SK-N-SH (cell line): ENCODE data around the gene ISM1. TPM values are rescaled to one million over a fixed set of nuclear protein-coding genes. Genes with fewer than 3 reads are reported as not detected.

ENCODE experiments used
- CTCF ChIA-PET: fragments of 300-600, 350-600 bp; formaldehyde crosslinking; extraction: SDS; loops from one replicate; lab custom pipeline; 2021; lab: Yijun Ruan, JAX
- POLR2A ChIA-PET: fragments of 350-600 bp; sonication (Branson Sonifier 250); formaldehyde crosslinking; extraction: SDS; loops from one replicate; lab custom pipeline; 2020; ENCODE audit warnings: antibody characterized with exemption, inconsistent platforms; lab: Yijun Ruan, JAX
- DNase-seq: peaks from one replicate; pipeline ENCODE4 v3.0.0; 2012
- H2AFZ ChIP-seq: fragments of 200-600 bp; sonication (generic); 2 replicates; pipeline ENCODE4 v1.8.1; 2016; ENCODE audit warnings: antibody characterized with exemption, mild to moderate bottlenecking, low read depth
- H3F3A ChIP-seq: fragments of 200-600 bp; sonication (generic); replicated peaks from 2 replicates; pipeline ENCODE3; 2016; ENCODE audit warnings: antibody characterized with exemption, mild to moderate bottlenecking; ENCODE audit not compliant: insufficient read depth
- H3K27ac ChIP-seq, 2 experiments: fragments of 200-500 bp in 1 of 2; fragments of 200-600 bp in 1 of 2; sonication (Bioruptor generic) in 1 of 2; sonication (generic), shearing (Covaris generic) in 1 of 2; 2 replicates each; pipeline versions ENCODE4 v1.5.1 to v1.6.1; 2014 to 2016; ENCODE audit warnings: low read depth in 2 of 2, inconsistent platforms in 1 of 2, low read length in 1 of 2, mild to moderate bottlenecking in 1 of 2, mixed read lengths in 1 of 2
- H3K27me3 ChIP-seq: fragments of 200-600 bp; sonication (generic), shearing (Covaris generic); 2 replicates; pipeline ENCODE4 v1.6.1; 2016; ENCODE audit warnings: mixed run types; ENCODE audit not compliant: insufficient read depth
- H3K36me3 ChIP-seq, 2 experiments: fragments of 200-500 bp in 1 of 2; fragments of 200-600 bp in 1 of 2; sonication (Bioruptor generic) in 1 of 2; sonication (generic) in 1 of 2; replicated peaks in 1 of 2; 2 replicates each; pipeline versions ENCODE3 to v1.5.1; 2014 to 2016; ENCODE audit warnings: low read length in 1 of 2, mild to moderate bottlenecking in 1 of 2; ENCODE audit not compliant: insufficient read depth in 2 of 2, control insufficient read depth in 1 of 2
- H3K4me1 ChIP-seq, 2 experiments: fragments of 200-500 bp in 1 of 2; fragments of 200-600 bp in 1 of 2; sonication (Bioruptor generic) in 1 of 2; sonication (generic), shearing (Covaris generic) in 1 of 2; 2 replicates each; pipeline versions ENCODE4 v1.5.1 to v1.6.1; 2014 to 2016; ENCODE audit warnings: low read depth in 1 of 2, low read length in 1 of 2, mixed run types in 1 of 2; ENCODE audit not compliant: insufficient read depth in 2 of 2, control insufficient read depth in 1 of 2
- H3K4me2 ChIP-seq: fragments of 200-600 bp; sonication (generic), shearing (Covaris generic); 2 replicates; pipeline ENCODE4 v1.6.1; 2017; ENCODE audit warnings: mixed run types
- H3K4me3 ChIP-seq, 2 experiments: fragments of 200-500 bp in 1 of 2; fragments of 200-600 bp in 1 of 2; sonication (Bioruptor generic) in 1 of 2; sonication (generic), shearing (Covaris generic) in 1 of 2; 2 replicates each; pipeline versions ENCODE4 v1.5.1 to v1.8.1; 2014 to 2016; ENCODE audit warnings: low read depth in 2 of 2, inconsistent platforms in 1 of 2, low read length in 1 of 2, mild to moderate bottlenecking in 1 of 2, mixed read lengths in 1 of 2, moderate library complexity in 1 of 2
- H3K79me2 ChIP-seq: fragments of 200-600 bp; sonication (generic); 2 replicates; pipeline ENCODE4 v1.8.1; 2017; ENCODE audit warnings: mild to moderate bottlenecking; ENCODE audit not compliant: insufficient read depth
- H3K9ac ChIP-seq: fragments of 200-600 bp; sonication (generic); 2 replicates; pipeline ENCODE4 v1.6.1; 2017; ENCODE audit warnings: mixed run types
- H3K9me2 ChIP-seq: fragments of 200-600 bp; sonication (generic); 2 replicates; pipeline ENCODE4 v1.6.1; 2017; ENCODE audit warnings: mixed run types
- H3K9me3 ChIP-seq: fragments of 200-600 bp; sonication (generic); 2 replicates; pipeline ENCODE4 v1.6.1; 2017; ENCODE audit warnings: mixed run types, mild to moderate bottlenecking, moderate library complexity
- H4K20me1 ChIP-seq: fragments of 200-600 bp; sonication (generic); 2 replicates; pipeline ENCODE4 v1.6.1; 2017; ENCODE audit warnings: mild to moderate bottlenecking, mixed run types; ENCODE audit not compliant: insufficient read depth
- CHD2 ChIP-seq: fragments of 150-350 bp; IDR thresholded peaks from 2 replicates; pipeline ENCODE4 v1.6.1; 2018; ENCODE audit warnings: low read length; ENCODE audit not compliant: partially characterized antibody
- FOSL2 ChIP-seq: IDR thresholded peaks from 2 replicates; pipeline ENCODE4 v1.4.0; 2012; ENCODE audit warnings: low read depth, mild to moderate bottlenecking, moderate library complexity, borderline replicate concordance
- FOXM1 ChIP-seq: IDR thresholded peaks from 2 replicates; pipeline ENCODE4 v1.4.0; 2012; ENCODE audit warnings: low read depth, mild to moderate bottlenecking
- GATA2 ChIP-seq: sonication (generic); formaldehyde crosslinking; IDR thresholded peaks from 2 replicates; pipeline ENCODE4 v1.5.0; 2020; ENCODE audit warnings: mild to moderate bottlenecking, missing genetic modification reagents
- JUND ChIP-seq: IDR thresholded peaks from 2 replicates; pipeline ENCODE4 v1.4.0; 2012
- MEF2A ChIP-seq: IDR thresholded peaks from 2 replicates; pipeline ENCODE4 v1.4.0; 2012; ENCODE audit warnings: low read depth, borderline replicate concordance
- MXI1 ChIP-seq: IDR thresholded peaks from 2 replicates; pipeline ENCODE4 v1.6.1; 2012; ENCODE audit warnings: mild to moderate bottlenecking, low read depth, low read length, improper control_type of control experiment
- NFIC ChIP-seq: IDR thresholded peaks from 2 replicates; pipeline ENCODE4 v1.4.0; 2012; ENCODE audit warnings: borderline replicate concordance
- TAF1 ChIP-seq: IDR thresholded peaks from 2 replicates; pipeline ENCODE4 v1.6.1; 2012; ENCODE audit warnings: low read depth, mild to moderate bottlenecking, low read length, moderate library complexity, borderline replicate concordance
- TCF12 ChIP-seq: IDR thresholded peaks from 2 replicates; pipeline ENCODE4 v1.4.0; 2012
- TEAD4 ChIP-seq: IDR thresholded peaks from 2 replicates; pipeline ENCODE4 v1.4.0; 2012; ENCODE audit warnings: mild to moderate bottlenecking, borderline replicate concordance; ENCODE audit not compliant: insufficient read depth
- YY1 ChIP-seq: IDR thresholded peaks from 2 replicates; pipeline ENCODE4 v1.4.0; 2012; ENCODE audit warnings: low read depth, mild to moderate bottlenecking
- WGBS: methylation state at CpG from one replicate; pipeline ENCODE4 v1.1.6; 2017; ENCODE audit warnings: low lambda C conversion rate; 5-methylcytosine and 5-hydroxymethylcytosine counted together
- polyA plus RNA-seq, 3 experiments: library from polyadenylated mRNA; depleted of rRNA; stranded (reverse); fragments of >200 nt; gene quantifications; 2 replicates each; pipeline ENCODE4 v1.2.3, GENCODE V29; 2012
- TF ChIP-seq, protein P1 (sequence below): IDR thresholded peaks from 2 replicates; pipeline ENCODE4 v1.4.0; 2012; ENCODE audit warnings: low read depth, borderline replicate concordance
- TF ChIP-seq, protein P2 (sequence below): IDR thresholded peaks from 2 replicates; pipeline ENCODE4 v1.4.0; 2012; ENCODE audit warnings: low read depth, borderline replicate concordance

The ISM1 gene
- polyA plus RNA-seq, 1 of the 3 experiments (the other 2 are of a cell fraction): not detected

DNA sequence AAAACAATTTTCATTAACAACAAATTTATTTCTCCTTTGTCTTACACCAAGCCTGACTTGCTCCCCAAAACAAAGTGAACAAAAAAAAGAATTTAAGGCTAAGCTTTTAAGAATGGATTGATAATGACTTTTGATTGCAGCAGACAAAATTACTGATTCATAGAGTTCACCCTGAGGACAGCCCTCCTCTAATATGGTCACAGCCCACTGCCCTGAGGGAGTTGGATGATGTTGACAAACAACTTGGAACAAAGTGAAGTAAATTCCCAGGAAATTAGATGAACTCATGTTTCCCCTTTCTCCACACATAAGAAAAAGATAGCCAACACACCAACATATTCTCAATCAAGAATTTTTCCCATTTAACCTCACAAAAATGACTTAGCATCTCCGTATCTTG is 7.7 kb upstream of the ISM1 start:
- Histone ChIP-seq H3K4me1 (no peaks in the 10 kb centered on the region), H3K36me3 (no peaks in the 10 kb centered on the region), H3K4me2 (no peak overlapping the region), H3K9me2 (no peaks in the 10 kb centered on the region), H4K20me1 (no peaks in the 10 kb centered on the region), H3K79me2 (no peaks in the 10 kb centered on the region), H3K4me3 (no peak overlapping the region), H3K27ac (no peak overlapping the region), H3K9ac (no peak overlapping the region), H3K27me3 (peaks cover 8% of the 10 kb centered on the region), H3K9me3 (no peaks in the 10 kb centered on the region), H2AFZ (no peak overlapping the region), H3F3A (no peaks in the 10 kb centered on the region)
- ChIA-PET POLR2A (no interaction called here), CTCF (no interaction called here)
- no peak for DNase-seq
- 22% methylated on average over 1 of the region's 1 CpG for WGBS
- no peak for TF ChIP-seq NFIC
- no peak for TF ChIP-seq TEAD4
- TF ChIP-seq, protein P1, sequence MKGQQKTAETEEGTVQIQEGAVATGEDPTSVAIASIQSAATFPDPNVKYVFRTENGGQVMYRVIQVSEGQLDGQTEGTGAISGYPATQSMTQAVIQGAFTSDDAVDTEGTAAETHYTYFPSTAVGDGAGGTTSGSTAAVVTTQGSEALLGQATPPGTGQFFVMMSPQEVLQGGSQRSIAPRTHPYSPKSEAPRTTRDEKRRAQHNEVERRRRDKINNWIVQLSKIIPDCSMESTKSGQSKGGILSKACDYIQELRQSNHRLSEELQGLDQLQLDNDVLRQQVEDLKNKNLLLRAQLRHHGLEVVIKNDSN: no peak

DNA sequence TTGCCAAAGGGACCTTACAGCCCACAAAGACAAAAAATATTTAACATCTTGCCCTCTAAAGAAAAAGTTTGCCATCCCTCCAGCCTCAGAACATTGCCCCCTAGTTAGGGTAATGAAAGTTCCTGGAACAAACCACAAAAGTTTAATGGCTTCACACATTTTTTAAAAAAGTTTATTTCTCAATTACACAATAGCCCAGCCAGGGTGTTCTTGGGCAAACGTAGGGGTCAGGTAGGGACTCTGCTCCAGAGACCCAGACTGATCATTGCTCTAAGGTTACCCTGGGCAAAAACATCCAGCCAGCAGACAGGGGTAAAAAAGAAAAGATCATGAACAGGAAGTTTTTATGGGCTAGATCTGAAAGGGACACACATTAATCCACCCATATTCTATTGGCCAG is 4.5 kb upstream of the ISM1 start:
- TF ChIP-seq NFIC (no peak), MEF2A (no peak), TCF12 (no peak), CHD2 (no peak), FOSL2 (no peak), GATA2 (CRISPR knock-in tag) (no peak), FOXM1 (no peak), TAF1 (no peak), JUND (no peak), MXI1 (no peak), TEAD4 (no peak), YY1 (no peak)
- TF ChIP-seq, protein P2, sequence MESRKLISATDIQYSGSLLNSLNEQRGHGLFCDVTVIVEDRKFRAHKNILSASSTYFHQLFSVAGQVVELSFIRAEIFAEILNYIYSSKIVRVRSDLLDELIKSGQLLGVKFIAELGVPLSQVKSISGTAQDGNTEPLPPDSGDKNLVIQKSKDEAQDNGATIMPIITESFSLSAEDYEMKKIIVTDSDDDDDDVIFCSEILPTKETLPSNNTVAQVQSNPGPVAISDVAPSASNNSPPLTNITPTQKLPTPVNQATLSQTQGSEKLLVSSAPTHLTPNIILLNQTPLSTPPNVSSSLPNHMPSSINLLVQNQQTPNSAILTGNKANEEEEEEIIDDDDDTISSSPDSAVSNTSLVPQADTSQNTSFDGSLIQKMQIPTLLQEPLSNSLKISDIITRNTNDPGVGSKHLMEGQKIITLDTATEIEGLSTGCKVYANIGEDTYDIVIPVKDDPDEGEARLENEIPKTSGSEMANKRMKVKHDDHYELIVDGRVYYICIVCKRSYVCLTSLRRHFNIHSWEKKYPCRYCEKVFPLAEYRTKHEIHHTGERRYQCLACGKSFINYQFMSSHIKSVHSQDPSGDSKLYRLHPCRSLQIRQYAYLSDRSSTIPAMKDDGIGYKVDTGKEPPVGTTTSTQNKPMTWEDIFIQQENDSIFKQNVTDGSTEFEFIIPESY: no peak
- CTCF ChIA-PET: no interaction called here

More for the DNA sequence above, 4.5 kb upstream of the ISM1 start:
- H3F3A ChIP-seq: no peaks in the 10 kb centered on the region
- H3K4me2 ChIP-seq: no peak overlapping the region
- no peak overlapping the region for H3K9ac ChIP-seq
- H2AFZ ChIP-seq: no peak overlapping the region
- H3K36me3 ChIP-seq: no peaks in the 10 kb centered on the region
- DNase-seq: no peak
- no peaks in the 10 kb centered on the region for H3K79me2 ChIP-seq
- 0% methylated on average over 1 of the region's 1 CpG for WGBS
- H3K9me2 ChIP-seq: no peaks in the 10 kb centered on the region
- POLR2A ChIA-PET: no interaction called here
- no peak overlapping the region for H3K27ac ChIP-seq
- no peak overlapping the region for H3K4me3 ChIP-seq
- H3K4me1 ChIP-seq: peaks cover 0 to 9% of the 10 kb centered on the region in 2 experiments; a peak in 1 of 4 replicates
- peaks cover 34% of the 10 kb centered on the region for H3K27me3 ChIP-seq
- no peaks in the 10 kb centered on the region for H3K9me3 ChIP-seq
- H4K20me1 ChIP-seq: no peaks in the 10 kb centered on the region
